Osteoblast (primary cell): ENCODE results near the gene PRKN. TPM values are rescaled to one million over a fixed set of nuclear protein-coding genes. Genes with fewer than 3 reads are reported as not detected.

ENCODE experiments used
- DNase-seq: peaks from one replicate; pipeline ENCODE4 v3.0.0; 2011; ENCODE audit warnings: low spot score, mixed read lengths; ENCODE audit not compliant: insufficient read length; ENCODE audit errors: missing footprints
- H2AFZ ChIP-seq: 2 replicates; pipeline ENCODE4 v1.6.0; 2011; ENCODE audit warnings: mild to moderate bottlenecking, low read length
- H3K27ac ChIP-seq: 2 replicates; pipeline ENCODE4 v1.5.1; 2011; ENCODE audit warnings: mild to moderate bottlenecking, low read depth, low read length, moderate library complexity
- H3K27me3 ChIP-seq: 2 replicates; pipeline ENCODE4 v1.6.0; 2012; ENCODE audit warnings: mild to moderate bottlenecking, control low read depth, inconsistent platforms, low read length, moderate library complexity; ENCODE audit not compliant: insufficient read depth
- H3K36me3 ChIP-seq: 2 replicates; pipeline ENCODE4 v1.5.1; 2011; ENCODE audit warnings: mild to moderate bottlenecking, low read length, control low read depth, moderate library complexity; ENCODE audit not compliant: insufficient read depth
- H3K4me1 ChIP-seq: 2 replicates; pipeline ENCODE4 v1.5.1; 2011; ENCODE audit warnings: mild to moderate bottlenecking, low read length, control low read depth, moderate library complexity; ENCODE audit not compliant: insufficient read depth
- H3K4me2 ChIP-seq: 2 replicates; pipeline ENCODE4 v1.6.0; 2011; ENCODE audit warnings: mild to moderate bottlenecking, low read length; ENCODE audit not compliant: insufficient read depth
- H3K4me3 ChIP-seq: fragments of 200-600 bp; sonication (generic); 3 replicates; pipeline ENCODE4 v1.5.1; 2012; ENCODE audit warnings: mild to moderate bottlenecking, low read length, inconsistent platforms; ENCODE audit not compliant: insufficient read depth
- H3K79me2 ChIP-seq: 2 replicates; pipeline ENCODE4 v1.6.0; 2012; ENCODE audit warnings: mild to moderate bottlenecking, low read length, control low read depth, inconsistent platforms; ENCODE audit not compliant: insufficient read depth
- H3K9me3 ChIP-seq: 2 replicates; pipeline ENCODE4 v1.5.1; 2011; ENCODE audit warnings: low read depth, low read length, control low read depth
- H4K20me1 ChIP-seq: 2 replicates; pipeline ENCODE4 v1.6.0; 2012; ENCODE audit warnings: mild to moderate bottlenecking, low read length, control low read depth; ENCODE audit not compliant: insufficient read depth
- CTCF ChIP-seq: IDR thresholded peaks from 2 replicates; pipeline ENCODE4 v1.5.1; 2011; ENCODE audit warnings: mild to moderate bottlenecking, low read depth, low read length, moderate library complexity; ENCODE audit errors: extremely low read depth
- total RNA-seq: library from RNA; depleted of rRNA; stranded (reverse); fragments of >200 nt; gene quantifications from 2 replicates; pipeline ENCODE4 v1.2.3, GENCODE V29; 2012

PRKN gene
- total RNA-seq, 1 donor: 2.9 TPM

DNA sequence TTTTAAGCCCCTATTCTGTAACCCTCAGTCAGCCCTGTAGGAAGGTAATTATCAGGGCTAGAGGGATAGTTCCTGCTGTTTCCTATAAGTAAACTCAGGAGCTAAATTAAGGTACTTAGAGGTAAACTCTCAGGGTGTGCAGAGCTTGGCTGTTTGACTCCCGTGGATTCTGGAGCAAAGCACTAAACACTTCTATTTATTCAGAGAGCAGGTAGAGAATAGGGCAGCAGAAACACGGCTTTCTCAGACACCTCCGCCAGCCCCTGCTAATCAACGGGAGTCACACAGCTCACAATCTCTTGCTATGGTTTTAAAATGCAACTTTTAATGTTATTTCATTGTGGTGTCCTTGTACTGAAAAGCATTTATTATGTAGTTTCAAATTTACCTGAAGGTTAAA is 21.8 kb downstream of the PRKN start:
- peaks cover 2% of the 10 kb centered on the region for H3K9me3 ChIP-seq
- no peak overlapping the region for H2AFZ ChIP-seq
- no peaks in the 10 kb centered on the region for H3K36me3 ChIP-seq
- no peaks in the 10 kb centered on the region for H4K20me1 ChIP-seq
- H3K4me2 ChIP-seq: no peak overlapping the region
- no peak overlapping the region for H3K27ac ChIP-seq
- H3K4me3 ChIP-seq: no peak overlapping the region
- no peaks in the 10 kb centered on the region for H3K79me2 ChIP-seq
- no peaks in the 10 kb centered on the region for H3K27me3 ChIP-seq
- no peak for DNase-seq
- TF ChIP-seq CTCF: no peak
- no peaks in the 10 kb centered on the region for H3K4me1 ChIP-seq

DNA sequence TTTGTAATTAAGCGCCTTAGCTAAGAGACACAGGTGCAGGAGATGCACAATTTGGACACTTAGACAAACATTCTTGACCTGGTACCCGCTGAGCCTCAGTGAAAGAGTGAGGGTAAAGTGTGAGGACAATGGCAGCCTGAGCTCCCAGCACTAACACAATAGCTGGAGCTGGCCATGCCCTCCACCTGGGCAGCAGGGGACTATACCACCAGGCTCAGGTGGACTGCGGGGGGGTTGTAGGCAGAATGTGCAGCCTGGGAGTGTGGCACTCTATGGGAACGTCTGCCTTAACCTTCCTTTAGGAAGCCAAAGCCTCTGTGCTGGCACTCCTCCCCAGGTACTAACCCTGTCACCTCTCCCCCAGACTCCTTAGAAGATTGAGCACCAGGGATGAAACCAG is 23.6 kb downstream of the PRKN start:
- no peak overlapping the region for H3K27ac ChIP-seq
- DNase-seq: peak; percentile 31
- no peaks in the 10 kb centered on the region for H3K27me3 ChIP-seq
- H3K36me3 ChIP-seq: no peaks in the 10 kb centered on the region
- H4K20me1 ChIP-seq: no peaks in the 10 kb centered on the region
- H3K79me2 ChIP-seq: no peaks in the 10 kb centered on the region
- H3K4me3 ChIP-seq: no peak overlapping the region
- peaks cover 2% of the 10 kb centered on the region for H3K9me3 ChIP-seq
- H3K4me2 ChIP-seq: no peak overlapping the region
- H3K4me1 ChIP-seq: no peaks in the 10 kb centered on the region
- TF ChIP-seq CTCF: no peak
- no peak overlapping the region for H2AFZ ChIP-seq

DNA sequence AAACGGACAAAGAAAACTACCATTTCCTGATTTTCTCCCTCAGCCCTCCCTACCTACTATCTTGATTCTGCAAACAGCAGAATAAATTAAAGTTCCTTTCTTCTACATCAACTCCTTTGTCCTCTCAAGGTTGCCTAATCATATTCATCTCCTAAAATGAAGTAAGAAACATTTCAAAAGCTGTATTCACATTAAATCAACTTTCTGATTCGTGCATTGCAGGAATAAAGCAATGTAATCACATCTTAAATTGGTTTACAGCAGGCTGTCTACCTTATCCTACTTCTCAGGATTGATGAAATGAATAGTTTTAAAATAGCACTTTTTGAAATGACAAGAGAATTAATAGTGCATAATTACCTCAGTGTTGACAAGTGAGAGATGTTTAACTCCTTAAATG is 25.1 kb downstream of the PRKN start:
- no peak for DNase-seq
- no peak overlapping the region for H3K27ac ChIP-seq
- H3K9me3 ChIP-seq: peaks cover 2% of the 10 kb centered on the region
- no peaks in the 10 kb centered on the region for H3K36me3 ChIP-seq
- H3K79me2 ChIP-seq: no peaks in the 10 kb centered on the region
- H3K4me2 ChIP-seq: no peak overlapping the region
- H2AFZ ChIP-seq: no peak overlapping the region
- no peak overlapping the region for H3K4me3 ChIP-seq
- H3K27me3 ChIP-seq: no peaks in the 10 kb centered on the region
- H3K4me1 ChIP-seq: no peaks in the 10 kb centered on the region
- TF ChIP-seq CTCF: no peak
- no peaks in the 10 kb centered on the region for H4K20me1 ChIP-seq

- Histone ChIP-seq H3K79me2 (no peaks in the 10 kb centered on the region), H3K27me3 (no peaks in the 10 kb centered on the region), H3K27ac (no peak overlapping the region), H3K4me3 (no peak overlapping the region), H2AFZ (no peak overlapping the region), H3K4me2 (no peak overlapping the region), H3K4me1 (no peaks in the 10 kb centered on the region), H3K9me3 (peaks cover 2% of the 10 kb centered on the region), H3K36me3 (no peaks in the 10 kb centered on the region), H4K20me1 (no peaks in the 10 kb centered on the region)
- DNase-seq: no peak
- no peak for TF ChIP-seq CTCF
Observed at GRCh38 chr6:162701551-162701950, 26.0 kb downstream of the PRKN start.
